T-cell (primary cell): ENCODE results near the gene TRPM5. TPM values are rescaled to one million over a fixed set of nuclear protein-coding genes. Genes with fewer than 3 reads are reported as not detected.

ENCODE experiments used
- ATAC-seq, 4 experiments: fragments of 200-7000 bp in 3 of 4; fragments of 150-1000 bp in 1 of 4; cut with Tn5 transposase; replicated peaks in 1 of 4; 1 replicate in 3 of 4; 2 replicates in 1 of 4; pipeline ENCODE4 v1.10.0; 2021; ENCODE audit warnings: moderate library complexity in 3 of 4, mild to moderate bottlenecking in 2 of 4, moderate number of reproducible peaks in 1 of 4
- CTCF ChIA-PET, 2 donors: fragments of 300-600 bp; sonication (Branson Sonifier 250); formaldehyde crosslinking; loops; one replicate each; lab custom pipeline; 2022; ENCODE audit warnings: antibody characterized with exemption in 2 of 2; lab: Charles Lee
- POLR2A ChIA-PET, 2 donors: fragments of 300-600 bp; sonication (Branson Sonifier 250); formaldehyde crosslinking; loops; one replicate each; lab custom pipeline; 2022; ENCODE audit warnings: antibody characterized with exemption in 2 of 2; lab: Charles Lee
- DNase-seq, 35 experiments: peaks; one replicate each; pipeline versions ENCODE4 v3.0.0 to v3.0.0-alpha.2; 2013 to 2023
- H3K27ac ChIP-seq: one replicate; pipeline ENCODE4 v1.5.1; 2013; ENCODE audit warnings: low read length
- H3K27me3 ChIP-seq, 2 experiments: replicated peaks in 1 of 2; 1 replicate in 1 of 2; 2 replicates in 1 of 2; pipeline versions ENCODE4 v1.6.1 to v1.7.0; 2013; ENCODE audit warnings: low read length in 1 of 2, mixed read lengths in 1 of 2; ENCODE audit not compliant: control insufficient read depth in 2 of 2, insufficient read depth in 2 of 2; ENCODE audit errors: extremely low read depth in 1 of 2
- H3K36me3 ChIP-seq, 2 donors: 1 replicate in 1 of 2; 2 replicates in 1 of 2; pipeline versions ENCODE4 v1.6.1 to v1.7.0; 2013; ENCODE audit warnings: low read length in 1 of 2; ENCODE audit not compliant: control insufficient read depth in 2 of 2, insufficient read depth in 1 of 2; ENCODE audit errors: extremely low read depth in 1 of 2
- H3K4me1 ChIP-seq, 2 experiments: 1 replicate in 1 of 2; 2 replicates in 1 of 2; pipeline versions ENCODE4 v1.6.1 to v1.7.0; 2013; ENCODE audit warnings: low read length in 2 of 2, mixed read lengths in 1 of 2; ENCODE audit not compliant: insufficient read depth in 2 of 2, control insufficient read depth in 1 of 2; ENCODE audit errors: extremely low read depth in 1 of 2
- H3K4me3 ChIP-seq, 2 donors: 1 replicate in 1 of 2; 2 replicates in 1 of 2; pipeline versions ENCODE4 v1.5.1 to v1.7.0; 2013; ENCODE audit warnings: mild to moderate bottlenecking in 2 of 2, low read length in 1 of 2, moderate library complexity in 1 of 2; ENCODE audit not compliant: control insufficient read depth in 1 of 2; ENCODE audit errors: extremely low read depth in 1 of 2
- H3K9me3 ChIP-seq: 2 replicates; pipeline ENCODE4 v1.7.0; 2013
- H3K27ac Mint-ChIP-seq, 2 donors: one replicate each; pipeline ENCODE4 v1.8.0; 2020 to 2021; ENCODE audit warnings: mild to moderate bottlenecking in 2 of 2, mixed read lengths in 2 of 2
- H3K27me3 Mint-ChIP-seq, 2 donors: one replicate each; pipeline ENCODE4 v1.8.0; 2021 to 2022; ENCODE audit warnings: mixed read lengths in 2 of 2
- H3K36me3 Mint-ChIP-seq: one replicate; pipeline ENCODE4 v1.8.0; 2021; ENCODE audit warnings: mixed read lengths
- H3K4me1 Mint-ChIP-seq, 3 donors: one replicate each; pipeline ENCODE4 v1.8.0; 2020 to 2022; ENCODE audit warnings: mixed read lengths in 3 of 3, mild to moderate bottlenecking in 1 of 3
- H3K4me3 Mint-ChIP-seq, 3 donors: one replicate each; pipeline ENCODE4 v1.8.0; 2020 to 2022; ENCODE audit warnings: mild to moderate bottlenecking in 3 of 3, mixed read lengths in 3 of 3, moderate library complexity in 3 of 3
- H3K9me3 Mint-ChIP-seq, 3 donors: one replicate each; pipeline ENCODE4 v1.8.0; 2020 to 2022; ENCODE audit warnings: mixed read lengths in 3 of 3
- WGBS: methylation state at CpG from one replicate; pipeline ENCODE4 v1.1.5; 2013; ENCODE audit warnings: missing lambda C conversion rate; ENCODE audit not compliant: insufficient coverage; 5-methylcytosine and 5-hydroxymethylcytosine counted together
- total RNA-seq, 35 experiments: library from RNA in 6 of 35; stranded (reverse) in 6 of 35; fragments of 120-200 nt in 1 of 35; gene quantifications; one replicate each; pipeline versions ENCODE4 v1.2.1 to v1.2.4 and lab custom pipeline; 2013 to 2026

The TRPM5 gene
- total RNA-seq, 5 donors from 2014 or later (not counting 1 experiment from before 2014, with no cell fraction given) = 0.07 to 0.73 (median 0.22) TPM

DNA sequence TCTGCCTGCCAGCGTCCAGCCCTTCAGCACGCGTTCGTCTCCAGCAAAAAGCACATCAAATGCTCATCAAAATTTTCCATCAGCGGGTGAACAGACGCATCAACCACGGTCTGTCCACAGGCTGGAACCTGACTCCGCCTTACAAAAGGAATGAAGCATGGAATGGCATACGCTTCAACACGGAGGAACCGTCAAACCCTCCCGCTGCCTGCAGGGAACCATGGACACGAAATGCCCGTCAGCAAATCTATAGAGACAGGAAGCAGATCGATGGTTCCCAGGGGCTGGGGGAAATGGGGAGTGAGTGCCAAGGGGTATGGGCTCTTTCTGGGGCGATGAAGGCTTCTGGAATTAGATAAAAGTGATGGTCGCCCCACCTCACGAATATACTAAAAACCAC, 27.5 kb downstream of the TRPM5 start:
- Mint-ChIP-seq H3K27me3 (no peaks in the 10 kb centered on the region), H3K36me3 (no peaks in the 10 kb centered on the region), H3K4me1 (peaks cover 0 to 4% (median 4%) of the 10 kb centered on the region in 3 donors), H3K9me3 (no peaks in the 10 kb centered on the region), H3K27ac (no peak overlapping the region), H3K4me3 (no peak overlapping the region)
- no peak overlapping the region for H3K4me3 ChIP-seq
- no peak overlapping the region for H3K27ac ChIP-seq
- ChIA-PET POLR2A (interaction anchor here in 1 of 2 donors (0.6 kb wide), 1 partner anchor 111 kb away, joined by 3 read pairs; no protein-coding TSS in a partner anchor), CTCF (no interaction called here)
- ATAC-seq = no peak
- no peak for DNase-seq
- 96% methylated on average over 12 of the region's 18 CpGs for WGBS
- peaks cover 0 to 19% of the 10 kb centered on the region in 2 experiments for H3K27me3 ChIP-seq
- no peaks in the 10 kb centered on the region for H3K9me3 ChIP-seq
- H3K36me3 ChIP-seq = no peaks in the 10 kb centered on the region
- peaks cover 0 to 17% of the 10 kb centered on the region in 2 experiments for H3K4me1 ChIP-seq

GRCh38 chr11:2415601-2416380, 28.5 kb downstream of the TRPM5 start:
- no peak overlapping the region for H3K27ac ChIP-seq
- H3K27me3 ChIP-seq = peaks cover 0 to 10% of the 10 kb centered on the region in 2 experiments
- no peaks in the 10 kb centered on the region for H3K36me3 ChIP-seq
- Mint-ChIP-seq H3K9me3 (no peaks in the 10 kb centered on the region), H3K36me3 (no peaks in the 10 kb centered on the region), H3K4me1 (peaks cover 0 to 4% (median 4%) of the 10 kb centered on the region in 3 donors), H3K27me3 (no peaks in the 10 kb centered on the region), H3K4me3 (no peak overlapping the region), H3K27ac (no peak overlapping the region)
- ATAC-seq (no peak), DNase-seq (no peak)
- H3K4me3 ChIP-seq = no peak overlapping the region
- CTCF ChIA-PET = interaction anchor here in 1 of 2 donors (1.1 kb wide), 1 partner anchor 229 kb away, joined by 3 read pairs; no protein-coding TSS in a partner anchor
- H3K4me1 ChIP-seq = peaks cover 0 to 15% of the 10 kb centered on the region in 2 experiments
- 78% methylated on average over 34 of the region's 34 CpGs for WGBS
- H3K9me3 ChIP-seq = no peaks in the 10 kb centered on the region
- POLR2A ChIA-PET = no interaction called here

- peaks cover 0 to 9% of the 10 kb centered on the region in 2 experiments for H3K4me1 ChIP-seq
- no peak overlapping the region for H3K4me3 ChIP-seq
- Mint-ChIP-seq H3K27me3 (no peaks in the 10 kb centered on the region), H3K27ac (no peak overlapping the region), H3K4me1 (peaks cover 0 to 2% (median 2%) of the 10 kb centered on the region in 3 donors), H3K9me3 (no peaks in the 10 kb centered on the region), H3K36me3 (no peaks in the 10 kb centered on the region), H3K4me3 (no peak overlapping the region)
- POLR2A ChIA-PET = no interaction called here
- WGBS = 91% methylated on average over 16 of the region's 28 CpGs
- H3K36me3 ChIP-seq = no peaks in the 10 kb centered on the region
- CTCF ChIA-PET = interaction anchor here in 1 of 2 donors (1.1 kb wide), 1 partner anchor 229 kb away, joined by 3 read pairs; no protein-coding TSS in a partner anchor
- no peaks in the 10 kb centered on the region for H3K9me3 ChIP-seq
- DNase-seq = no peak
- ATAC-seq = no peak
- no peak overlapping the region for H3K27ac ChIP-seq
- peaks cover 0 to 4% of the 10 kb centered on the region in 2 experiments for H3K27me3 ChIP-seq
Measured at GRCh38 chr11:2415171-2415570, 29.1 kb downstream of the TRPM5 start.

- Mint-ChIP-seq H3K36me3 (no peaks in the 10 kb centered on the region), H3K27ac (no peak overlapping the region), H3K9me3 (no peaks in the 10 kb centered on the region), H3K27me3 (no peaks in the 10 kb centered on the region), H3K4me3 (no peak overlapping the region), H3K4me1 (peaks cover 0 to under 1% (median 0%) of the 10 kb centered on the region in 3 donors)
- Histone ChIP-seq H3K27me3 (peaks cover 0 to 4% of the 10 kb centered on the region in 2 experiments), H3K36me3 (no peaks in the 10 kb centered on the region), H3K4me1 (peaks cover 0 to 3% of the 10 kb centered on the region in 2 experiments), H3K9me3 (no peaks in the 10 kb centered on the region), H3K27ac (no peak overlapping the region), H3K4me3 (no peak overlapping the region)
- ChIA-PET POLR2A (no interaction called here), CTCF (no interaction called here)
- ATAC-seq (no peak), DNase-seq (no peak)
- 87% methylated on average over 32 of the region's 35 CpGs for WGBS
Measured at GRCh38 chr11:2414616-2415015, 29.7 kb downstream of the TRPM5 start.

- Mint-ChIP-seq H3K9me3 (no peaks in the 10 kb centered on the region), H3K27me3 (no peaks in the 10 kb centered on the region), H3K27ac (no peak overlapping the region), H3K4me3 (no peak overlapping the region), H3K36me3 (no peaks in the 10 kb centered on the region), H3K4me1 (no peaks in the 10 kb centered on the region)
- 87% methylated on average over 38 of the region's 43 CpGs for WGBS
- peaks cover 0 to 4% of the 10 kb centered on the region in 2 experiments for H3K27me3 ChIP-seq
- H3K27ac ChIP-seq = no peak overlapping the region
- H3K4me3 ChIP-seq = no peak overlapping the region
- no peaks in the 10 kb centered on the region for H3K36me3 ChIP-seq
- ATAC-seq = no peak
- no peaks in the 10 kb centered on the region for H3K4me1 ChIP-seq
- ChIA-PET CTCF (no interaction called here), POLR2A (no interaction called here)
- H3K9me3 ChIP-seq = no peaks in the 10 kb centered on the region
- DNase-seq = no peak
Measured at GRCh38 chr11:2413742-2414579, 30.4 kb downstream of the TRPM5 start.

GRCh38 chr11:2412323-2412722, 32.0 kb downstream of the TRPM5 start:
- Histone ChIP-seq H3K27ac (no peak overlapping the region), H3K36me3 (no peaks in the 10 kb centered on the region), H3K4me1 (no peaks in the 10 kb centered on the region), H3K9me3 (no peaks in the 10 kb centered on the region), H3K27me3 (peaks cover 0 to 4% of the 10 kb centered on the region in 2 experiments), H3K4me3 (no peak overlapping the region)
- H3K4me3 Mint-ChIP-seq = no peak overlapping the region
- no peak for DNase-seq
- no peaks in the 10 kb centered on the region for H3K9me3 Mint-ChIP-seq
- CTCF ChIA-PET = no interaction called here
- no peaks in the 10 kb centered on the region for H3K4me1 Mint-ChIP-seq
- no peak for ATAC-seq
- POLR2A ChIA-PET = no interaction called here
- 78% methylated on average over 6 of the region's 6 CpGs for WGBS
- no peak overlapping the region for H3K27ac Mint-ChIP-seq
- no peaks in the 10 kb centered on the region for H3K27me3 Mint-ChIP-seq
- no peaks in the 10 kb centered on the region for H3K36me3 Mint-ChIP-seq
